GM18505 (cell line): ENCODE results near the gene HSH2D.
A peak's percentile ranks its signal among the peaks of the same experiment; 100 is the strongest.
"Not testable (repeated sequence)": the region's sequence is repeated elsewhere in the genome, so short reads cannot be mapped to it uniquely, and the experiment has no call there.

Experiments
- ATAC-seq: cut with Tn5 transposase; IDR thresholded peaks from one replicate; pipeline ENCODE4 v1.9.1; 2021; ENCODE audit not compliant: unreplicated experiment
- POLR2A ChIP-seq: IDR thresholded peaks from 4 replicates; pipeline ENCODE4 v1.6.1; 2011; ENCODE audit warnings: borderline replicate concordance; ENCODE audit not compliant: insufficient read depth, insufficient read length; ENCODE audit errors: extremely low read depth

The HSH2D gene

GRCh38 chr19:16143399-16144215 lies at the start of gene HSH2D:
HSH2D (plus strand) TSS chr19:16143685; CDS start chr19:16148751, 5,066 bp downstream.
- ATAC-seq = peak; percentile 64
- peak; percentile 90 for TF ChIP-seq POLR2A

GRCh38 chr19:16094360-16095070 lies 49.0 kb upstream of the HSH2D start:
- no peak for ATAC-seq
- no peak for TF ChIP-seq POLR2A

GRCh38 chr19:16095071-16095571 lies 48.4 kb upstream of the HSH2D start:
- no peak for TF ChIP-seq POLR2A
- no peak for ATAC-seq

GRCh38 chr19:16096280-16096855 lies 47.1 kb upstream of the HSH2D start:
- no peak for TF ChIP-seq POLR2A
- no peak for ATAC-seq

- ATAC-seq = no peak
- TF ChIP-seq POLR2A = no peak
These were observed 45.1 kb upstream of the HSH2D start for GRCh38 chr19:16098416-16098768.

GRCh38 chr19:16098821-16099220 lies 44.7 kb upstream of the HSH2D start:
- ATAC-seq = no peak
- TF ChIP-seq POLR2A = no peak

- peak; percentile 31 for TF ChIP-seq POLR2A
These were observed 44.0 kb upstream of the HSH2D start for GRCh38 chr19:16099314-16099965.

GRCh38 chr19:16100524-16100923 lies 43.0 kb upstream of the HSH2D start:
- ATAC-seq = no peak
- TF ChIP-seq POLR2A = no peak

More at GRCh38 chr19:16099314-16099965, 44.0 kb upstream of the HSH2D start:
- ATAC-seq = not testable (repeated sequence)

- no peak for TF ChIP-seq POLR2A
- ATAC-seq = no peak
These were observed 38.8 kb upstream of the HSH2D start for GRCh38 chr19:16104722-16105121.

GRCh38 chr19:16106121-16106520 lies 37.4 kb upstream of the HSH2D start:
- no peak for ATAC-seq
- no peak for TF ChIP-seq POLR2A

GRCh38 chr19:16111160-16111908 lies 32.2 kb upstream of the HSH2D start, which contains the start of gene RAB8A:
RAB8A (plus strand) TSS chr19:16111889; CDS start chr19:16111902, 13 bp downstream.
- ATAC-seq = peak; percentile 81
- peak; percentile 25 for TF ChIP-seq POLR2A
